Measurements from ENCODE around the gene INPP5B. TPM values are rescaled to one million over a fixed set of nuclear protein-coding genes. Genes with fewer than 3 reads are reported as not detected.

INPP5B gene
- total and polyA plus RNA-seq, 2 donors from 2014 or later, result 8.4 to 32.9 TPM

DNA sequence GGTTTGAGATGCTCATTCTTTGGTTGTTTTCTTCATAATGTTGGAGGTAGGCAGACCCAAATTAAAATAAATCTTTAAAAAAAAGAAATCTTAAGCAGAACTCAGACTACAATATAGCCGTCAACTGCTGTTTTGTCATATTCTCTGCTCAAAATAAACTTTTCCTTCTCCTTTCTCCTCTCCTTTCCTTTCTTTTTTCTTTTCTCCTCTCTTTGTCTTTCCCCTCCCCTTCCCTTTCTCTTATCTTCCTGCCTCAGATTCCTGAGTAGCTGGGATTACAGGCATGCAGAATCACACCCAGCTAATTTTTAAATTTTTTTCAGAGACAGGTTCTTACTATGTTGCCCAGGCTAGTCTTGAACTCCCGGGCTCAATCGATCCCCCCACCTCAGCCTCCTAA lies 62.7 kb downstream of the INPP5B start:
- Histone ChIP-seq H3K4me3 (ENCODE audit: low read length in 3 of 3) (no peak overlapping the region), H3K9ac (ENCODE audit: low read length in 3 of 3) (no peak overlapping the region), H3K27me3 (ENCODE audit: control insufficient read depth, insufficient read depth, low read length) (no peaks in the 10 kb centered on the region), H3K36me3 (ENCODE audit: control insufficient read depth in 2 of 3, insufficient read depth in 3 of 3, low read length in 3 of 3) (peaks cover 4 to 66% (median 50%) of the 10 kb centered on the region in 3 donors), H3K9me3 (ENCODE audit: control insufficient read depth in 2 of 3, insufficient read depth in 1 of 3, low read length in 3 of 3) (no peaks in the 10 kb centered on the region), H3K4me1 (ENCODE audit: control insufficient read depth in 2 of 3, insufficient read depth in 2 of 3, low read depth in 1 of 3, low read length in 3 of 3) (no peaks in the 10 kb centered on the region), H3K27ac (ENCODE audit: low read depth in 2 of 2, low read length in 2 of 2) (no peak overlapping the region)
- TF ChIP-seq, protein P1, sequence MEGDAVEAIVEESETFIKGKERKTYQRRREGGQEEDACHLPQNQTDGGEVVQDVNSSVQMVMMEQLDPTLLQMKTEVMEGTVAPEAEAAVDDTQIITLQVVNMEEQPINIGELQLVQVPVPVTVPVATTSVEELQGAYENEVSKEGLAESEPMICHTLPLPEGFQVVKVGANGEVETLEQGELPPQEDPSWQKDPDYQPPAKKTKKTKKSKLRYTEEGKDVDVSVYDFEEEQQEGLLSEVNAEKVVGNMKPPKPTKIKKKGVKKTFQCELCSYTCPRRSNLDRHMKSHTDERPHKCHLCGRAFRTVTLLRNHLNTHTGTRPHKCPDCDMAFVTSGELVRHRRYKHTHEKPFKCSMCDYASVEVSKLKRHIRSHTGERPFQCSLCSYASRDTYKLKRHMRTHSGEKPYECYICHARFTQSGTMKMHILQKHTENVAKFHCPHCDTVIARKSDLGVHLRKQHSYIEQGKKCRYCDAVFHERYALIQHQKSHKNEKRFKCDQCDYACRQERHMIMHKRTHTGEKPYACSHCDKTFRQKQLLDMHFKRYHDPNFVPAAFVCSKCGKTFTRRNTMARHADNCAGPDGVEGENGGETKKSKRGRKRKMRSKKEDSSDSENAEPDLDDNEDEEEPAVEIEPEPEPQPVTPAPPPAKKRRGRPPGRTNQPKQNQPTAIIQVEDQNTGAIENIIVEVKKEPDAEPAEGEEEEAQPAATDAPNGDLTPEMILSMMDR (IDR thresholded peaks at IDR 0.05; ENCODE audit: borderline replicate concordance, extremely low read depth, insufficient read depth), result no peak
- intact Hi-C loops (cut with DNase I), result no loop called here
- DNase-seq (no peak), FAIRE-seq (no peak)

DNA sequence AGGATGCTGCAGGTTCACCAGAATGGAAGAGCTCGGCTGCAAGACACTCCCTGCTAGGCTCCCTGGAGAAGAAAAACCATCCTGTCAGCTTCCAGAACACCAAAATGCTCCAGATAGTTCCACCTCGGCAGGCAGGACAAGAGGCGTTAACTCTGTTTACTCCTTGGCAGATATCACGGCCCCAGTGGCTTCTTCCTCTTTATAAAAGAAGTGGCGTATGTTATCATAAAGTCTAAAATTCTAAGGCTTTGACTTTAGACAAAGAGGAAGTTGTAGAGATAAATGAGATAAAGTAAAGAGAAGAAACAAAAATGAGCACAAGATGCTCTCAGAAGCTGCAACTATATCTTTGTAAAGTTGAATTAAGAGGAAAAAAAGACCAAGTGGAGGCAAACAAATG lies 63.2 kb downstream of the INPP5B start:
- intact Hi-C loops (cut with DNase I), result no loop called here
- no peak for FAIRE-seq
- peaks cover 4 to 63% (median 48%) of the 10 kb centered on the region in 3 donors for H3K36me3 ChIP-seq (ENCODE audit: control insufficient read depth in 2 of 3, insufficient read depth in 3 of 3, low read length in 3 of 3)

DNA sequence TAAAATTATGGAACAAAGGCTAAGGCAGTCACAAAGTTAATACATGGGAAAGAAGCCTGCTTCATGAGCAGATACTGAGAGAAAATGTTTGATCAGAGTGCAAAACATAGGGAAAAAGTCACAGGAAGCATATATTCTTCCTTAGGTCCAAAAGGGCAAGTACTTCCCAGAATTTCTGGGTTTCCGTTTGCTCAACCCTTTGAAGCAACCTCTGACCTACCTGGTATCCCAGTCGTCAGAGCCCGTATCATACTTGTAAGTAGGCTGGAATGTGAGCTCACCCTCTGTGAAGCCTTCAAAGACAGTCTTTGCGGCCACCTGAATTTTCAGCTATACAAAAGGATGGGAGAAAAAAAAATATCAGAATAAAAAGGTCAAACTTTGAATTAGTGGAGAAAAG lies 67.0 kb downstream of the INPP5B start:
- Histone ChIP-seq H3K27ac (ENCODE audit: low read depth in 2 of 2, low read length in 2 of 2) (peak overlapping the region; percentile 11 to 14), H3K27me3 (ENCODE audit: control insufficient read depth, insufficient read depth, low read length) (no peaks in the 10 kb centered on the region), H3K4me3 (ENCODE audit: low read length in 3 of 3) (no peak overlapping the region), H3K36me3 (ENCODE audit: control insufficient read depth in 2 of 3, insufficient read depth in 3 of 3, low read length in 3 of 3) (peaks cover 3 to 52% (median 29%) of the 10 kb centered on the region in 3 donors), H3K9me3 (ENCODE audit: control insufficient read depth in 2 of 3, insufficient read depth in 1 of 3, low read length in 3 of 3) (no peaks in the 10 kb centered on the region), H3K9ac (ENCODE audit: low read length in 3 of 3) (no peak overlapping the region), H3K4me1 (ENCODE audit: control insufficient read depth in 2 of 3, insufficient read depth in 2 of 3, low read depth in 1 of 3, low read length in 3 of 3) (peaks cover 0 to 4% (median 0%) of the 10 kb centered on the region in 3 donors)
- FAIRE-seq (no peak), DNase-seq (no peak)
- intact Hi-C loops (cut with DNase I), result no loop called here
- TF ChIP-seq, protein P1 (IDR thresholded peaks at IDR 0.05; ENCODE audit: borderline replicate concordance, extremely low read depth, insufficient read depth), result no peak

More for the DNA sequence above, 63.2 kb downstream of the INPP5B start:
- H3K9ac ChIP-seq (ENCODE audit: low read length in 3 of 3), result no peak overlapping the region
- DNase-seq, result no peak
- no peaks in the 10 kb centered on the region for H3K27me3 ChIP-seq (ENCODE audit: control insufficient read depth, insufficient read depth, low read length)
- H3K4me1 ChIP-seq (ENCODE audit: control insufficient read depth in 2 of 3, insufficient read depth in 2 of 3, low read depth in 1 of 3, low read length in 3 of 3), result no peaks in the 10 kb centered on the region
- H3K4me3 ChIP-seq (ENCODE audit: low read length in 3 of 3), result no peak overlapping the region
- H3K9me3 ChIP-seq (ENCODE audit: control insufficient read depth in 2 of 3, insufficient read depth in 1 of 3, low read length in 3 of 3), result no peaks in the 10 kb centered on the region
- TF ChIP-seq, protein P1 (IDR thresholded peaks at IDR 0.05; ENCODE audit: borderline replicate concordance, extremely low read depth, insufficient read depth), result no peak
- H3K27ac ChIP-seq (ENCODE audit: low read depth in 2 of 2, low read length in 2 of 2), result no peak overlapping the region

DNA sequence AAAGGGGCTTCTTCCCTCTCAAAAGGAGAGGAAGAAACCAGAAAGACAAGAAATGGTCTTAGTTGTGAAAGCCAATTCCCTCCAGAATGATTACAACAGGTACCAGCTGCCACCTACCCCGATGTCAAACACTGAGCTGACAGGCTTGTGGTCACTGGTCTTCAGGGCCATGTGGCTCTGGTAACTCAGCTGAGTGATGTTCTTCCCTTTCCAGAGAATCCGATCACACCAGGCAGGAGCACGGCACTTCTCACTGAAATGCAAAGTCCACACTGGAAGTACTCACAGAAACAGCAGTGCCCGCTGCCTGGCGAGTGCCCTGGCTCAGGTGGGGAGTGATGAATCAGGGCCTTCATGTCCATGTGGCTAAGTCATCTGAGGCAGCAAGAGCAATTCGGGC lies 68.8 kb downstream of the INPP5B start:
- H3K9ac ChIP-seq (ENCODE audit: low read length in 3 of 3), result no peak overlapping the region
- no peak for FAIRE-seq
- peaks cover 3 to 67% (median 34%) of the 10 kb centered on the region in 3 donors for H3K36me3 ChIP-seq (ENCODE audit: control insufficient read depth in 2 of 3, insufficient read depth in 3 of 3, low read length in 3 of 3)

More for the DNA sequence above, 68.8 kb downstream of the INPP5B start:
- TF ChIP-seq, protein P1 (IDR thresholded peaks at IDR 0.05; ENCODE audit: borderline replicate concordance, extremely low read depth, insufficient read depth), result no peak
- H3K9me3 ChIP-seq (ENCODE audit: control insufficient read depth in 2 of 3, insufficient read depth in 1 of 3, low read length in 3 of 3), result no peaks in the 10 kb centered on the region
- intact Hi-C loops (cut with DNase I), result no loop called here
- peaks cover 0 to 4% (median 0%) of the 10 kb centered on the region in 3 donors for H3K4me1 ChIP-seq (ENCODE audit: control insufficient read depth in 2 of 3, insufficient read depth in 2 of 3, low read depth in 1 of 3, low read length in 3 of 3)
- H3K4me3 ChIP-seq (ENCODE audit: low read length in 3 of 3), result no peak overlapping the region
- peak in 3 of 5 donors; percentile 6 to 18 (median 12) for DNase-seq
- H3K27ac ChIP-seq (ENCODE audit: low read depth in 2 of 2, low read length in 2 of 2), result peak overlapping the region in 1 of 2 donors; percentile 65
- no peaks in the 10 kb centered on the region for H3K27me3 ChIP-seq (ENCODE audit: control insufficient read depth, insufficient read depth, low read length)

Measured in kidney (tissue), 14 donors.